22Rv1 (cell line): ENCODE results near the gene FAM216B.

Source experiments
- ZFX ChIP-seq: fragments of 450-650 bp; IDR thresholded peaks from 2 replicates; pipeline ENCODE4 v1.6.1; 2017; ENCODE audit warnings: antibody characterized with exemption, borderline replicate concordance
- TF ChIP-seq, protein P1 (sequence below): fragments of 450-650 bp; IDR thresholded peaks from 2 replicates; pipeline ENCODE4 v1.5.1; 2017; ENCODE audit warnings: mild to moderate bottlenecking

DNA sequence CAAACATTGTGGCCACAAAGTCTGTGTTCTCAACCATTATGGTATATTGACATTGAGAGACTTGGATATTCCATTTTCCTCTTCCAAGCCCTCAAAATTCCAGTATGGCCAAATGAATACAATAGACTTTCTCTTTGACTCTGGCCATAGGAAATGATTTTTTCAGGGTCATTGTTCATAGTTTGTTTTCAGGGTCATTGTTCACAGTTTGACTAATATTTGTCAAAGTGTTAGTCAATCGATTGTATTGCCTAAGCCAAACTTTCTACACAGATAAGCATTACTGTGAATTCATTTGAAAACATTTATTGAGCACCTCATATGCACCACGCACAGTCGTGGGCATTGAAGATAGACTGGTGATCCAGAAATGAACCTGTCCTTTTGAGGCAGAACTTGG is 22.9 kb upstream of the FAM216B start:
- TF ChIP-seq, protein P1, sequence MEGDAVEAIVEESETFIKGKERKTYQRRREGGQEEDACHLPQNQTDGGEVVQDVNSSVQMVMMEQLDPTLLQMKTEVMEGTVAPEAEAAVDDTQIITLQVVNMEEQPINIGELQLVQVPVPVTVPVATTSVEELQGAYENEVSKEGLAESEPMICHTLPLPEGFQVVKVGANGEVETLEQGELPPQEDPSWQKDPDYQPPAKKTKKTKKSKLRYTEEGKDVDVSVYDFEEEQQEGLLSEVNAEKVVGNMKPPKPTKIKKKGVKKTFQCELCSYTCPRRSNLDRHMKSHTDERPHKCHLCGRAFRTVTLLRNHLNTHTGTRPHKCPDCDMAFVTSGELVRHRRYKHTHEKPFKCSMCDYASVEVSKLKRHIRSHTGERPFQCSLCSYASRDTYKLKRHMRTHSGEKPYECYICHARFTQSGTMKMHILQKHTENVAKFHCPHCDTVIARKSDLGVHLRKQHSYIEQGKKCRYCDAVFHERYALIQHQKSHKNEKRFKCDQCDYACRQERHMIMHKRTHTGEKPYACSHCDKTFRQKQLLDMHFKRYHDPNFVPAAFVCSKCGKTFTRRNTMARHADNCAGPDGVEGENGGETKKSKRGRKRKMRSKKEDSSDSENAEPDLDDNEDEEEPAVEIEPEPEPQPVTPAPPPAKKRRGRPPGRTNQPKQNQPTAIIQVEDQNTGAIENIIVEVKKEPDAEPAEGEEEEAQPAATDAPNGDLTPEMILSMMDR, result no peak
- TF ChIP-seq ZFX, result no peak
